MM.1S (cell line): ENCODE results near the gene CEP63.
"Not testable (repeated sequence)": the region's sequence is repeated elsewhere in the genome, so short reads cannot be mapped to it uniquely, and the experiment has no call there.

Experiments used
- CTCF ChIP-seq: fragments of 300-600 bp; sonication (generic); IDR thresholded peaks from 2 replicates; pipeline ENCODE4 v1.5.1; 2016; ENCODE audit warnings: antibody characterized with exemption, low read length, mixed read lengths
- EZH2 ChIP-seq: fragments of 300-600 bp; sonication (generic); optimal IDR thresholded peaks from 2 replicates; pipeline ENCODE3; 2017; ENCODE audit warnings: low read depth, mild to moderate bottlenecking, antibody characterized with exemption, low read length, mixed read lengths
- EZH2phosphoT487 ChIP-seq: fragments of 300-600 bp; sonication (generic); IDR thresholded peaks from 2 replicates; pipeline ENCODE4 v1.6.1; 2018; ENCODE audit warnings: antibody characterized with exemption, low read length

GRCh38 chr3:134569899-134570298 is 84.0 kb downstream of the CEP63 start:
- TF ChIP-seq CTCF, EZH2, EZH2phosphoT487: not testable (repeated sequence)
